ENCODE results near the gene SRPK3.

The SRPK3 gene

DNA sequence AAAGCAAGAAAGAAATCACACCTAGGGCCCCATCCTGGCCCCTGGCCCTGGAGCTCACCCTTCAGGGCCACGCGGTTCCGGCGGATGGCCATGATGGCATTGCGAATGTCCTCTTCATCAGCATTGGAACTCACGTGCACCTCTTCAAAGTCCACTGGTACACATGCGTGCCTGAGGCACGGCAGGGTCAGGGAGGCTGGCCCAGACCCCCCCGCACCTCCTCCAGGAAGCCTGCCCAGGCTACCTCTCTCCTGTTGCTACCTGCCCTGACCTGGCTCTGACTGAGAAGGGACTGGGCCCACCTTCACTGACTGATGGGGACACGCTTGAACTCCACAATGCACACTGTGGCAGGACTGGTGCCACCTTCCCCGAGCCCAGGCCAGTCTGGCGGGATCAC is 8.8 kb downstream of the SRPK3 start:
- DNase-seq = no peak

DNA sequence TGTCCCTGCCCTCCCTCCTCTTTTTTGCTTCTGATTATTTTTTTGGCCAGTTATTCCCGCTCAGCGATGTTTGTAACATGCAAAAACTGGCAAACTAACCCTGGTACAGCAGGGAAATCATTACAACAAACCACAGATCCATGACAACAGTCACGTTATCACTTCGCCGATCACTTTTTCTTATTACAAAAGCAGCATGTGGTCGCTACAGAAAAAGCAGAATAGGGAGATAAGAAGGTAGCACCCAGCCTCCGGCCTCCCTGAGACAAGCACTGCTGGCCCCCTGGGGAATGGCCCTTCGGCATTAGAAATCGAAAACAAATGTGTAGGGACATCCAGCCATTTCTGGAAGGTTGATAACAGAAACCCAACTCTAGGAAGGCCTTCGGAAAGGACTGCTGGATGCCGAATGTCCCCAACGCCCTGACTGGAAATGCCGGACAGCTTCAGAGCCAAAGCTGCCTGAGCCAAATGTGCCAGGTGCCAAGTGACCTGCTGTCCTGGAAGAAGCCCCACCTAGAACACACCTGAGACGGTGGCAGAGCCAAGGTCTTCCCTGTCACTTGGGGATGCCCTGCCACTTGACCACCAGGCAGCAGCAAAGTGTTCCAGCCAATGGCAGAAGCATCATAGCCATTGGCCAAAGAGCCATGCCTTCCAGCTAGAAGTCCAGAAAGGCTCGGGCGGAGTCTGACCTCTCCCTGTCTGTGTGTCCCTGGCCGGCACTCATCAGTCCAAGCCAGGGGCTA is 10.4 kb downstream of the SRPK3 start:
- no peak for DNase-seq

DNA sequence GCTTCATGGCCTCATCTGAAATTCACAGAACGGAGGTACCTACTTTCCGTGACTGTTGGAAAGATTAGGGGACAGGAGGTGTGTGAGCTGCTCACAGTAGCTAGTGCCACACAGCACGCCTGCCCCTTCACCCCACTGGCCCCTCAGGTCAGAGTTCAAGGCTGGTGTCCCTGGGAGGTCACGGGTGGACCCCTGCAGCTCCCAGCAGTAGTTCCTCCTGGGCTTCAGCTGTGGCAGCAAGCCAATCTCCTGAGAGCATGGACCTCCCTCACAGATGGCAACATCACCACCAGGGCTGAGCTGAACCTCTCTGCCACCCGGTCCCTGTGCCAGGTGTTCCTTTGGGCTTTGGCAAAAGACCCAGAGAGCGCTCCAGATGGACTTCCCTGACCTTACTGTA is 11.5 kb downstream of the SRPK3 start:
- no peak for DNase-seq

DNA sequence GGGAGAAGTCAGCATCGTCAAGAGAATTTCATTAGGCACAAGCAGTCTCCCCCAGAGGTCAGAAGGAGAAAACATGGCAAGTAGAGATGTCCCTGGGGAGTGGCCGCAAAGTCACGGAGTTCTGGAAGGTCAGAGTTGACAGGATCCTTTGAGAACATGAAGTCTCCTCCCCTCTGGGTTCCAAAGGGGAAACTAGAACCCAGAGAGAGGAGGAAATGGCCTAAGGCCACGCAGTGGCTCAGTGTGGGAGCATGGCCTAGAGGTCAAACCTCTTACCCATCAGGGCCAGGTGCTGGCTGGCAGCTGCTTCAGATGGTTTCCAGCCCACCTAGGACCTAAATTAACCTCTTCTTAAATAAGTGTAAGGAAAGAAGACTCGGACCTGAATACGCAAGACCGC is 12.4 kb downstream of the SRPK3 start:
- no peak for DNase-seq

GRCh38 chrX:153794018-153794896 is 13.4 kb downstream of the SRPK3 start, which contains the start of the genes IDH3G and SSR4:
Gene IDH3G, minus strand, starts transcription at chrX:153794375. Its CDS starts 49 bp downstream, at chrX:153794326.
Gene SSR4, plus strand, starts transcription at chrX:153794668. Its CDS starts 20 bp downstream, at chrX:153794688.
- peak; percentile 87 to 95 for DNase-seq

- no peak for DNase-seq
Observed at GRCh38 chrX:153794897-153795816, 14.3 kb downstream of the SRPK3 start.

- DNase-seq = no peak
Observed at GRCh38 chrX:153797415-153798015, 16.7 kb downstream of the SRPK3 start.

DNA sequence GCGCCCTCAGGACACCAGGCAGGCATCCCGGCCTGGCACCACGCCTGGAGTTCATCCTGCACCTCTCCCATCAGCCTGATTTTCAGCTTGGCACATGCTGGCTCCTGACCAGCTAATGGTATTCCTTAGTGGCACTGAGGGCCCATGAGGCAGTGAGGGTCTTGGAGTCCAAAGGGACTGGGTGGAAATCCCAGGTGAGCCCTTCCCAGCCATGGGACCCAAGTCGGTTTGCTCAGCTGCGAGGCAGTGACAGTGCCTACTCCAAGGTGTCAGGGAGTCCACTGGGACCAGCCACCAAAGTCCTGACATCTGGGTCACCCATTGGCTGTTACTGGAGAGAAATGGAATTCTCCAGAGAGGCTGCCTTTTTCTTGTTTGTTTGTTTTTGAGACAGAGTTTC is 18.5 kb downstream of the SRPK3 start:
- no peak for DNase-seq

- no peak for DNase-seq
Observed at GRCh38 chrX:153800177-153800722, 19.4 kb downstream of the SRPK3 start.

GRCh38 chrX:153800746-153801145 is 19.9 kb downstream of the SRPK3 start:
- no peak for DNase-seq

- DNase-seq = no peak
Observed at GRCh38 chrX:153801669-153802068, 20.8 kb downstream of the SRPK3 start.

GRCh38 chrX:153802513-153803045 is 21.7 kb downstream of the SRPK3 start:
- DNase-seq = no peak

GRCh38 chrX:153803211-153804099 is 22.6 kb downstream of the SRPK3 start:
- DNase-seq = no peak

DNA sequence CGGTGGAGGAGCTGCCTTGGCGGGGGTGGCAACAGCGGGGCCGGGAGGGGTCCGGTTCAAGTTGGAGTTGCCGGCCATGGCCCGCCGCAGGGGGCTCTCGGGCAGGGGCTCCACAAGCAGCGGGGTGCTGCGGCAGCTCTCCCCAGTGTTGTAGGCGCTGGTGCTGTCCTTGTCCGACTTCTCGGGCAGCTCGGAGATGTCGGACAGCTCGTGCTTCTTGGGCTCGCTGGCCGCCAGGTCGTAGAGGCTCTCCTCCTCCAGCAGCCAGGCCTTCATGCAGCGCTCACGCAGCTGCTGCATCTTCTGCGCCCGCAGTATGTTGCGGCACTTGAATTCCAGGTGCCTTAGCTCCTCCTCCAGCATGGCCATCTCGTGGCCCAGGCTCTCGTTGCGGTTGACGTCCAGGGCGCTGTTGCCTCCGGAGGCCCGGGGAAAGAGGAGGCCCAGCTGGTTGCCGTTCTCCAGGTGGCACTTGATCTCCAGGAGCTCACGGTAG is 23.3 kb downstream of the SRPK3 start:
- no peak for DNase-seq

GRCh38 chrX:153804621-153805020 is 23.8 kb downstream of the SRPK3 start:
- DNase-seq = no peak

GRCh38 chrX:153805436-153805835 is 24.6 kb downstream of the SRPK3 start:
- DNase-seq = no peak

DNA sequence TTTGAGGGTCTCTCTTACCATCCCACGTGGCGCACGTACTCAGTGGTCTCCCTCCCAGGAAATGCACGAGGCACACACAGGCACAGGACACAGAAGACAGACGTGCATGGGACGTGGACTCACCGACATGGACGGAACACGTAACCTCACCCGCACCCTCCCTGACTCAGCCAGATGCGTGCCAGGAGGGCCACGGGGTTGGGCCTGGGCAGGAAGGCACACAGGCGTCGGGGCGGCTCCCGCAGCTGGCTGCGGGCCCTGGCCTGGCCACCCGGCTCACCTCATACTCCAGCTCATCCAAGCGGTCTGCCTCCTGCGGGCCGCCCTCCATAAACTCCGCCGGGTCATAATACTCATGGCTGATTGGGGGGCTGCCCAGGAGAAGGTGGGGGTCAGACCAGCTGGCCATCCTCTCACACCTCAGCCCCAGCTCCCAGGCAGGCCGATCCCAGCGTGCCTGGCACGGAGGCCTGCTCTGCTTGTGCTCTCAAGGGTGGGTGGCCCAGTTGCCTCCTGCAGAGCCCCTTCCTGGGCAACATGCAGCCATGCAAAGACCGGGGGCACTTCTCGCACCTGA is 26.2 kb downstream of the SRPK3 start:
- DNase-seq = no peak

DNA sequence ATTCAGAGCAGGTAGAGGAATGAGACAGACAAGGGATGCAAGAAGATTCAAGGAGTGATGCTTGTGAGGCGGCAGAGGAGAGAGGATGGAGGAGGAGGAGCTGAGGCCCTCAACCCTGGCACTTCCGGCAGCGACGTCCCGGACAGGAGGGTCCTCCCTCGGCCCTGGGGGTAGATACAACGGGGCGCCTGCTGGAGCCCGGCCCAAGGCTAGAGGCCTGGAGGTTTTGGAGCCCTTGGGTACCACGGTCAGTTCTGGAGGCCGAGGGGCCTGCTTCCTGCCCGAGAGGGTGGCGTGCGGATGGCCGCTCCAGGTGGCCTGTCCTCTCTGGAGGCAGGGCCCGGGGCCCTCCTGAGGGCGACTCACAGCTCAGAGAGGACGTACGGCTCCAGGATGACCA is 27.1 kb downstream of the SRPK3 start:
- DNase-seq = no peak

- no peak for DNase-seq
Observed at GRCh38 chrX:153812220-153812619, 31.4 kb downstream of the SRPK3 start.

GRCh38 chrX:153813161-153813560 is 32.3 kb downstream of the SRPK3 start:
- no peak for DNase-seq
